SJSA1 (cell line): ENCODE results near the gene CPZ. TPM values are rescaled to one million over a fixed set of nuclear protein-coding genes. Genes with fewer than 3 reads are reported as not detected.
A peak's percentile ranks its signal among the peaks of the same experiment; 100 is the strongest.

Experiments used
- DNase-seq, 2 experiments: peaks; one replicate each; pipeline ENCODE4 v3.0.0-alpha.2; 2015 to 2020; ENCODE audit warnings: low spot score in 2 of 2, low read depth in 1 of 2
- H3K27ac ChIP-seq: fragments of 250-450 bp; sonication (Bioruptor Pico); 2 replicates; pipeline ENCODE4 v1.5.1; 2020; ENCODE audit warnings: mild to moderate bottlenecking, moderate library complexity
- H3K27me3 ChIP-seq: fragments of 250-450 bp; sonication (Bioruptor Pico); replicated peaks from 2 replicates; pipeline ENCODE4 v1.5.1; 2020; ENCODE audit warnings: mild to moderate bottlenecking, moderate library complexity
- H3K36me3 ChIP-seq: fragments of 250-450 bp; sonication (Bioruptor Pico); 2 replicates; pipeline ENCODE4 v1.5.1; 2020; ENCODE audit warnings: mild to moderate bottlenecking
- H3K4me1 ChIP-seq: fragments of 250-450 bp; sonication (Bioruptor Pico); replicated peaks from 2 replicates; pipeline ENCODE4 v1.6.1; 2021; ENCODE audit warnings: mild to moderate bottlenecking
- H3K4me3 ChIP-seq: fragments of 250-450 bp; sonication (Bioruptor Pico); 2 replicates; pipeline ENCODE4 v1.5.1; 2020; ENCODE audit warnings: mild to moderate bottlenecking
- H3K9me3 ChIP-seq: fragments of 250-450 bp; sonication (Bioruptor Pico); replicated peaks from 2 replicates; pipeline ENCODE4 v1.5.1; 2020; ENCODE audit warnings: mild to moderate bottlenecking
- total RNA-seq: library from RNA; depleted of rRNA; stranded (reverse); fragments of >200 nt; shearing (Covaris generic); gene quantifications from 2 replicates; pipeline ENCODE4 v1.2.3, GENCODE V29; 2014

Gene CPZ
- total RNA-seq, 1 experiment from 2014 or later, result 165 TPM

- DNase-seq, result peak; percentile 94 to 96
- Histone ChIP-seq H3K27me3 (no peaks in the 10 kb centered on the region), H3K4me1 (peaks cover 87% of the 10 kb centered on the region), H3K36me3 (peaks cover 22% of the 10 kb centered on the region), H3K27ac (peak overlapping the region; percentile 90), H3K4me3 (no peak overlapping the region), H3K9me3 (no peaks in the 10 kb centered on the region)
Measured at GRCh38 chr4:8589823-8590545, 2.6 kb upstream of the CPZ start.

GRCh38 chr4:8590546-8590880 is 2.1 kb upstream of the CPZ start:
- H3K36me3 ChIP-seq, result peaks cover 25% of the 10 kb centered on the region
- H3K27me3 ChIP-seq, result no peaks in the 10 kb centered on the region
- H3K27ac ChIP-seq, result peak overlapping the region; percentile 90
- H3K9me3 ChIP-seq, result no peaks in the 10 kb centered on the region
- DNase-seq, result no peak
- H3K4me3 ChIP-seq, result no peak overlapping the region
- H3K4me1 ChIP-seq, result peaks cover 87% of the 10 kb centered on the region

GRCh38 chr4:8591114-8591513 is 1.5 kb upstream of the CPZ start:
- H3K27ac ChIP-seq, result peak overlapping the region; percentile 90
- peaks cover 87% of the 10 kb centered on the region for H3K4me1 ChIP-seq
- no peak for DNase-seq
- peaks cover 26% of the 10 kb centered on the region for H3K36me3 ChIP-seq
- no peaks in the 10 kb centered on the region for H3K9me3 ChIP-seq
- H3K27me3 ChIP-seq, result no peaks in the 10 kb centered on the region
- no peak overlapping the region for H3K4me3 ChIP-seq

- H3K4me1 ChIP-seq, result peaks cover 87% of the 10 kb centered on the region
- no peaks in the 10 kb centered on the region for H3K27me3 ChIP-seq
- 0 out of 2 replicates have a peak overlapping the region, but pooled peaks have one; percentile 90 for H3K27ac ChIP-seq
- DNase-seq, result no peak
- H3K36me3 ChIP-seq, result peaks cover 33% of the 10 kb centered on the region
- H3K9me3 ChIP-seq, result no peaks in the 10 kb centered on the region
- peak overlapping the region; percentile 57; the same call in 1 of the 2 replicates for H3K4me3 ChIP-seq
Measured at GRCh38 chr4:8591626-8592365, 769 bp upstream of the CPZ start.

- Histone ChIP-seq H3K27ac (peak overlapping the region; percentile 74), H3K9me3 (no peaks in the 10 kb centered on the region), H3K4me1 (peaks cover 88% of the 10 kb centered on the region), H3K27me3 (no peaks in the 10 kb centered on the region), H3K4me3 (peak overlapping the region; percentile 57), H3K36me3 (peaks cover 50% of the 10 kb centered on the region)
- DNase-seq, result peak; percentile 32 to 55
Measured at GRCh38 chr4:8593264-8594096, 915 bp downstream of the CPZ start.

GRCh38 chr4:8594097-8595038 is 1.8 kb downstream of the CPZ start:
- H3K9me3 ChIP-seq, result no peaks in the 10 kb centered on the region
- peak overlapping the region; percentile 74; the same call in 1 of the 2 replicates for H3K27ac ChIP-seq
- peak; percentile 71 to 86 for DNase-seq
- peaks cover 91% of the 10 kb centered on the region for H3K4me1 ChIP-seq
- peaks cover 58% of the 10 kb centered on the region for H3K36me3 ChIP-seq
- no peaks in the 10 kb centered on the region for H3K27me3 ChIP-seq
- H3K4me3 ChIP-seq, result peak overlapping the region; percentile 57

GRCh38 chr4:8595237-8596087 is 2.9 kb downstream of the CPZ start:
- Histone ChIP-seq H3K36me3 (peaks cover 67% of the 10 kb centered on the region), H3K9me3 (no peaks in the 10 kb centered on the region), H3K27me3 (no peaks in the 10 kb centered on the region), H3K27ac (peak overlapping the region; percentile 24; the same call in 1 of the 2 replicates), H3K4me1 (peaks cover 94% of the 10 kb centered on the region), H3K4me3 (no peak overlapping the region)
- DNase-seq, result peak; percentile 71 to 73

- Histone ChIP-seq H3K27ac (no peak overlapping the region), H3K4me3 (no peak overlapping the region), H3K9me3 (no peaks in the 10 kb centered on the region), H3K27me3 (no peaks in the 10 kb centered on the region), H3K36me3 (peaks cover 82% of the 10 kb centered on the region), H3K4me1 (peaks cover 94% of the 10 kb centered on the region)
- DNase-seq, result no peak
Measured at GRCh38 chr4:8596891-8597290, 4.3 kb downstream of the CPZ start.

GRCh38 chr4:8597319-8597718 is 4.8 kb downstream of the CPZ start:
- H3K27me3 ChIP-seq, result no peaks in the 10 kb centered on the region
- H3K9me3 ChIP-seq, result no peaks in the 10 kb centered on the region
- H3K4me1 ChIP-seq, result peaks cover 94% of the 10 kb centered on the region
- H3K36me3 ChIP-seq, result peaks cover 86% of the 10 kb centered on the region
- H3K4me3 ChIP-seq, result no peak overlapping the region
- H3K27ac ChIP-seq, result no peak overlapping the region
- no peak for DNase-seq

- Histone ChIP-seq H3K36me3 (peaks cover 88% of the 10 kb centered on the region), H3K27me3 (no peaks in the 10 kb centered on the region), H3K27ac (no peak overlapping the region), H3K9me3 (no peaks in the 10 kb centered on the region), H3K4me3 (no peak overlapping the region), H3K4me1 (peaks cover 92% of the 10 kb centered on the region)
- no peak for DNase-seq
Measured at GRCh38 chr4:8597791-8598190, 5.2 kb downstream of the CPZ start.

GRCh38 chr4:8598391-8599090 is 6.0 kb downstream of the CPZ start:
- no peak for DNase-seq
- H3K9me3 ChIP-seq, result no peaks in the 10 kb centered on the region
- H3K27me3 ChIP-seq, result no peaks in the 10 kb centered on the region
- no peak overlapping the region for H3K4me3 ChIP-seq
- H3K27ac ChIP-seq, result peak overlapping the region; percentile 11; the same call in 1 of the 2 replicates
- H3K4me1 ChIP-seq, result peaks cover 84% of the 10 kb centered on the region
- H3K36me3 ChIP-seq, result peaks cover 87% of the 10 kb centered on the region

- Histone ChIP-seq H3K9me3 (no peaks in the 10 kb centered on the region), H3K4me1 (peaks cover 79% of the 10 kb centered on the region), H3K27ac (peak overlapping the region; percentile 61; the same call in 1 of the 2 replicates), H3K4me3 (no peak overlapping the region), H3K36me3 (peaks cover 87% of the 10 kb centered on the region), H3K27me3 (no peaks in the 10 kb centered on the region)
- no peak for DNase-seq
Measured at GRCh38 chr4:8599091-8599460, 6.5 kb downstream of the CPZ start.
